Thyroid gland (tissue), 4 donors: ENCODE results near the gene GFER. TPM values are rescaled to one million over a fixed set of nuclear protein-coding genes. Genes with fewer than 3 reads are reported as not detected.

ENCODE experiments used
- DNase-seq, 2 donors: peaks; one replicate each; pipeline ENCODE4 v3.0.0-alpha.2; 2019
- H3K27ac ChIP-seq, 3 donors: fragments of 200-600 bp; sonication (generic); 1 replicate in 2 of 3; 2 replicates in 1 of 3; pipeline ENCODE4 v1.5.1; 2016 to 2019; ENCODE audit warnings: mild to moderate bottlenecking in 1 of 3, moderate library complexity in 1 of 3
- H3K27me3 ChIP-seq: fragments of 200-600 bp; sonication (generic); one replicate; pipeline ENCODE4 v1.5.1; 2019
- H3K36me3 ChIP-seq, 2 donors: fragments of 200-600 bp; sonication (generic); one replicate each; pipeline ENCODE4 v1.5.1; 2016 to 2019
- H3K4me1 ChIP-seq, 2 donors: fragments of 200-600 bp; sonication (generic); one replicate each; pipeline ENCODE4 v1.5.1; 2017 to 2019
- H3K4me3 ChIP-seq, 3 donors: fragments of 200-600 bp; sonication (generic); replicated peaks in 1 of 3; 1 replicate in 2 of 3; 2 replicates in 1 of 3; pipeline ENCODE4 v1.5.1; 2016; ENCODE audit warnings: mild to moderate bottlenecking in 1 of 3
- H3K9me3 ChIP-seq: fragments of 200-600 bp; sonication (generic); one replicate; pipeline ENCODE4 v1.5.1; 2017
- CTCF ChIP-seq, 6 experiments: fragments of 200-600 bp in 3 of 6; fragments of 450-650 bp in 3 of 6; sonication (generic) in 3 of 6; IDR thresholded peaks; one replicate each; pipeline ENCODE4 v1.5.1; 2016 to 2019; ENCODE audit warnings: antibody characterized with exemption in 6 of 6, mild to moderate bottlenecking in 2 of 6, inconsistent platforms in 1 of 6, moderate library complexity in 1 of 6
- POLR2A ChIP-seq, 2 donors: fragments of 450-650 bp; IDR thresholded peaks; one replicate each; pipeline ENCODE4 v1.6.1; 2017; ENCODE audit warnings: antibody characterized with exemption in 2 of 2, mild to moderate bottlenecking in 2 of 2, moderate library complexity in 1 of 2
- WGBS, 2 donors: methylation state at CpG; one replicate each; pipeline ENCODE4 v1.1.5; 2017; 5-methylcytosine and 5-hydroxymethylcytosine counted together
- intact Hi-C: fragments of 100-400 bp; cut with DNase I; formaldehyde crosslinking; loops from one replicate; pipeline ENCODE4 v1.15.1; 2023
- total RNA-seq, 4 donors: library from RNA; depleted of rRNA; stranded (reverse); fragments of >200 nt; gene quantifications; one replicate each; pipeline ENCODE4 v1.2.3, GENCODE V29; 2016

The GFER gene
- total RNA-seq, 4 donors from 2014 or later = 7.8 to 37.2 (median 22.3) TPM

- DNase-seq = no peak
- no peak for TF ChIP-seq CTCF (IDR thresholded peaks at IDR 0.05)
- TF ChIP-seq POLR2A (IDR thresholded peaks at IDR 0.05) = no peak
- Histone ChIP-seq H3K4me3 (no peak overlapping the region), H3K27ac (no peak overlapping the region), H3K4me1 (peaks cover 5 to 24% of the 10 kb centered on the region in 2 donors), H3K9me3 (no peaks in the 10 kb centered on the region), H3K27me3 (peaks cover 13% of the 10 kb centered on the region), H3K36me3 (peaks cover 32 to 35% of the 10 kb centered on the region in 2 donors)
- intact Hi-C loops = no loop called here
- WGBS, 2 donors = 19% methylated on average over 13 of the region's 16 CpGs; no CpG with 5 or more reads in 1 of the 2 donors
Observed at GRCh38 chr16:1980770-1981087, 3.3 kb upstream of the GFER start.

DNA sequence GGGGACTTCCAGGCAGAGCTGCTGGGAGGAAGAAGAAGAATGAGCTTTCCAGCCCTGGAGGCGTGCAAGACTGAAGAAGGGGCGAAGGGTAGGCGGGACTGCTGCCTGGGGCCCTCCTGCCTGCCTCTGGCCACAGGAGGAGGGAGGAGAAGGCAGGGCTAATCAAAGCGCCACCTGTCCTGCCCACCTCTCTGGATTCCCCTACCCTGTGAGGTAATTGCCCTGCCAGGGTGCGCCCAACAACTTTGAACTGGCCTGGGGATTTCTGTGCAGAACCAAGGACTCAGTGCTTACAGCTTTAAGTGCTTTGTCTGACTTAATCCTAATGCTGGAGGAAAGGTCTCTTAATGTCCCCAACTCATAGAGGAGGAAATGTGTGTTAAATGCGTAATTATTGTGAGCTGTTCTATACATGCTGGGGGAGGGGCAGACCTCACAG, 2.6 kb upstream of the GFER start, which contains the start of gene NOXO1:
TSS of gene NOXO1 (minus strand) at position 72 of the 439 bp plus-strand sequence. CDS start 290 bp downstream, outside the sequence.
- TF ChIP-seq POLR2A (IDR thresholded peaks at IDR 0.05) = no peak
- TF ChIP-seq CTCF (IDR thresholded peaks at IDR 0.05) = no peak
- Histone ChIP-seq H3K27ac (no peak within 1 kb of the TSS), H3K27me3 (peaks cover 13% of the 10 kb centered on the region), H3K36me3 (peaks cover 32 to 35% of the 10 kb centered on the region in 2 donors), H3K4me1 (peaks cover 5 to 24% of the 10 kb centered on the region in 2 donors), H3K4me3 (no peak within 1 kb of the TSS), H3K9me3 (no peaks in the 10 kb centered on the region)
- no peak for DNase-seq
- 22 to 24% methylated on average over 5 to 6 of the region's 6 CpGs for WGBS, 2 donors
- intact Hi-C loops = no loop called here

DNA sequence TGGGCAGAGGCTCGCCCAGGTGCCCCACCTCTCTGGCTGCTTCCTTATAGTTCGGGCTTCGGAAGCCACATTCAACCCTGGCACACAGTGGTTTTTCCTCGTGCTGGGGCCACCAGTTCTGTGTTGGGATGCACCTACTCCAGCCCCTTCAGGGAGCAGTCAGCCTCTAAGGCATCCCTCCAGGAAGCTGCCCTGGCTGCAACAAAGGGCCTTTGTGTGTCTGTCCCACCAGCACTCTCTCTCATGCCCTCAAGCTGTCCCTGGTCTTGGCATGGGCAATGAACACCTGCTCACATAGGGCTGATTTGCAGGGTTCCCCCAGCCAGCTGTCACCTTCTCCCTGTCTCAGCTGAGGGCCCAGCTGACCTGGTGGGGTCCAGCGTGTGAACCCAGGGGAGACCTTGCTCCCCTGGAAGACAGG, 2.0 kb upstream of the GFER start:
- no peak overlapping the region for H3K4me3 ChIP-seq
- intact Hi-C loops = no loop called here
- TF ChIP-seq CTCF (IDR thresholded peaks at IDR 0.05) (no peak), POLR2A (IDR thresholded peaks at IDR 0.05) (no peak)
- H3K36me3 ChIP-seq = peaks cover 29% of the 10 kb centered on the region in 2 donors
- no peak for DNase-seq
- peaks cover 13% of the 10 kb centered on the region for H3K27me3 ChIP-seq
- no peaks in the 10 kb centered on the region for H3K9me3 ChIP-seq
- 60 to 77% methylated on average over 4 to 5 of the region's 5 CpGs for WGBS, 2 donors
- peaks cover 5 to 24% of the 10 kb centered on the region in 2 donors for H3K4me1 ChIP-seq
- no peak overlapping the region for H3K27ac ChIP-seq

- peaks cover 19% of the 10 kb centered on the region in 2 donors for H3K36me3 ChIP-seq
- peak overlapping the region in 1 of 3 donors; percentile 49 for H3K27ac ChIP-seq
- TF ChIP-seq CTCF (IDR thresholded peaks at IDR 0.05) = no peak
- TF ChIP-seq POLR2A (IDR thresholded peaks at IDR 0.05) = no peak
- peak overlapping the region in 1 of 3 donors; percentile 85 for H3K4me3 ChIP-seq
- H3K9me3 ChIP-seq = no peaks in the 10 kb centered on the region
- DNase-seq = no peak
- H3K4me1 ChIP-seq = peaks cover 5 to 24% of the 10 kb centered on the region in 2 donors
- H3K27me3 ChIP-seq = peaks cover 13% of the 10 kb centered on the region
- intact Hi-C loops = no loop called here
- WGBS, 2 donors = 27 to 29% methylated on average over 17 of the region's 19 CpGs
Observed at GRCh38 chr16:1982991-1983543, 926 bp upstream of the GFER start.
